NCI-H2196 (cell line): ENCODE data around the gene VIP.
A peak's percentile ranks its signal among the peaks of the same experiment; 100 is the strongest.
"Not testable (repeated sequence)": the region's sequence is repeated elsewhere in the genome, so short reads cannot be mapped to it uniquely, and the experiment has no call there.

Experiments
- DNase-seq: peaks from one replicate; lab custom pipeline; 2025; ENCODE audit not compliant: unreplicated experiment; lab: John Stamatoyannopoulos, UW

VIP gene

DNA sequence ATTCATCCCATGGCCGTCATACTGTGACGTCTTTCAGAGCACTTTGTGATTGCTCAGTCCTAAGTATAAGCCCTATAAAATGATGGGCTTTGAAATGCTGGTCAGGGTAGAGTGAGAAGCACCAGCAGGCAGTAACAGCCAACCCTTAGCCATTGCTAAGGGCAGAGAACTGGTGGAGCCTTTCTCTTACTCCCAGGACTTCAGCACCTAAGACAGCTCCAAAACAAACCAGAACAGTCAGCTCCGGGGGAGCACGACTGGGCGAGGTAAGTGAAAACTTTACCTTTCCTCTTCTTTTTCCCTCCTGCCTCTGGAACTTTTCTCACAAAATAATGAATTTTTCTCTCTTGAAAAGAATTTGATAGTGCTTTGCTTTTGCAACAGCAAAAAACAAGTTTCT lies at the start of gene VIP:
Gene VIP, plus strand, starts transcription at position 104 of the 400 bp plus-strand sequence. CDS start 1,381 bp downstream, outside the sequence.
- DNase-seq = no peak

DNA sequence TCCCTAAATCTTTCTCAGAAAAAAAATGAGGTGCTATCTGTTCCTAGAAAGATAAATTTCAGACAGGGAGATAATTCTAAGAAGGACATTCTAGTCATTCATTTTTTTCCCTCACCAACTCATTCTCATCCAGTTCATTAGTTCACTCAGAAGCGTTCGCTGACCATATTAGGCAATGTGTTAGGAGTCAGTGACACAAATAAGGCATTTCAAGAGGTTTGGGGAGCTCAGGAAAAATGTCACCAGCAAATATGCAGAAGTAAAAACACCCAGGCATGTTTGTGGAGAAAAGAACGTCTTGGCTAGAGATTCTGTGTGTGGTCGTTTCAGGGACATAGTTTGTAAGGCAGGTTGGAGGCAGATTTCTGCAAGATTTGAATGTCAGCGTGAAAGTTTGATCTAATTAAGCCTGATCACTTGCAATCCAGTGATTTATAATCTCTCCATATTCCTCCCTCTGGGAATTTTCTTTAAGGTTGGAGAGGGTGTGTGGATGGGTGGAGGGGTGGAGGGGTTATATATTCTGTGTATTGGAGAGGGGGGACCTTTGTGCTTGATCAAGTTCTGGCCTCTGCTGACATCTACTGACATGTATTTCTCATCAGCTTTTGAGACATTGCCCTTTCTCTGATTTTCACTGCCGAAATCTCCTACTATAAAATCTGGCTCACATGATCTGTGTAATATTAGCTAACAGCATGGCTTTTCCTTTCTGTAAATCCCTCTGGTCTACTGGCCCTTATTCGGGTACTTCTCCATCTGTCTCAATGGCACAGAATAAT lies 49.3 kb upstream of the VIP start:
- no peak for DNase-seq

DNA sequence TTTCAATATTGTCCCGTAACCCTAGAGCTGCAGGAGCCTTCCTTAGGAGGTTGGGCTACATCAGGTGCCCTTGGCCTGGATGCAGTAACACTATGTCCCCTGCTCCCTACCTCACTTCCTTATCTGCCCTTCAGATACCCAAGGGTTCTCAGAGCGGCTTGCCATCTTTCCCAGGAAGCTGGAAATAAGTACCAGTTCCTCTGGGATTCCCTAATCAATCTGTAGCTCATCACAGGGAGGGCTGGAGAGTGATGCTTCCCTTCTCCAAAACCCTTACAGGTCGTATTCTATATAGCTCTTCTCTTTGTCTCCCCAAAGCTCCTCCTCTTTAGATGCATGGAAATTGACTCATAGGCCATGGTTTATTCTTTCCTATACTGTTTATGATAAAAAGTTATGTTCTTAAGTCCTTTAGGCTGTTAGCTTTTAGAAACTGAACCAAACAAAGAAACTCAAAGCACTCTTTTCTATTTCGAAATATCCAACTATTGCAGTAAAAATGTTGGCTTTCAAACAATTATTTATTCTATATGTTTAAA lies 48.7 kb upstream of the VIP start:
- no peak for DNase-seq

DNA sequence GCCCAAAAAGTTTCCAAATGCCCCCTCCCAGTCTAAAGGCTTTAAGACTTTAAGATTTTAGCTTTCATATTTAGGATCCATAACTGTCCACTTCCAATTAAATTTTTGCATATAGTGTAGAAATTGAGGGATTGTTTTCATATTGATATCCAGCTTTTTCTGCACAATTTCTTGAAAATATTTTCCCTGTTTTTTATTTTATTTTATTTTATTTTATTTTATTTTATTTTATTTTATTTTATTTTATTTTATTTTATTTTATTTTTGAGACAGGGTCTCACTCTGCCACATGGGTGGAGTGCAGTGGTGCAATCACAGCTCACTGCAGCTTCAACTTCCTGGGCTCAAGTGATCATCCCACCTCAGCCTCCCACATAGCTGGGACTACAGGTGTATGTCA lies 46.8 kb upstream of the VIP start:
- not testable (repeated sequence) for DNase-seq

DNA sequence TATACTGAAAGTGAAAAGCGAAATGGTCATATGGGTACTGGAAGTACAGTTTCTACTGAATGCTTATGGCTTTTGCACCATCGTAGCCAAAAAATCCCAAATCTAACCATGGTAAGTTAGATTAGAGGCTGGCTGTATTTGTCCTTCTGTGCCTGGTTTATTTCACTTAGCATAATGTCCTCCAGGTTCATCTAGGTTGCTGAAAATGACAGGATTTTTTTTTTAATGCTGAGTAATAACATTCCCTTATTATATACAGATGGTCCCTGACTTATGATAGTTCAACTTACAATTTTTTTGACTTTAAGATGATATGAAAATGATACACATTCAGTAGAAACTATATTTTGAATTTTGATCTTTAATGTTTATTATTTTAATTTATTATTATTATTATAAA lies 45.3 kb upstream of the VIP start:
- DNase-seq = no peak

DNA sequence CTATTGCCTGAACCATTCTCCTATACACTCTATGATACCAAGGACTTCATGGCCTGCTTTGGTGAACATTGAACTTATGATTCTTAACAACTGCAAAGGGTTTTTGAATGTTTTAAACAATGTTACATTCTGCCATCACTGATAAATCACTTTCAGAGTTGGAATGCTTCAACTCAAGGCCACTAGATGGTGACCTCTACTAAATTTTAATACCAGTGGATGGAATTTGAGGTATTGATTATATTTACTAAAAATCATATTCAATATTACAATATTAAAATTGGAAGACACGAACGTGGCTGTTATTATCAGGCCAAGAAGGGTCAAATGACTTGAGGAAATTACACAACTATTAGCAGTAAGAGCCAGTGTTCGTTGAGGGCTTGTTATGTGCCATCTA lies 34.3 kb upstream of the VIP start:
- DNase-seq = no peak

DNA sequence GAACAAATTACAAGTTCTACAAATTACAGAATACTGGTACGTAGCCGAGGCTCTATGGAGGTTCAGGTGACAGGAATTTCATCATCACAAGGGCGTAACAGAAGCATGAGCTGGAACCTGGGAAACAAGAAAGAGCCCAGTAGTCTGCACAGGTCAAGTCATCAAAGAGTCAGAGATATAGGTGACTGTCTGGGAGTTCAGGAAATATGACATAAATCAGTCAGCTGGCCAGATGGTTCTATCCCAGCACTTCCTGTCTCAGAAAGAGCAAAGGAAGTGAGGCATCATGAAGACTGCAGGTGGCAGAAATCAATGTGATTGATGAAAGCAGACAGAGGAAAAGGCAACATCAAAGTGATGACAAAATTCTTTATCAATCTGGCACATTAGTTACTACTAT lies 29.6 kb upstream of the VIP start:
- no peak for DNase-seq

DNA sequence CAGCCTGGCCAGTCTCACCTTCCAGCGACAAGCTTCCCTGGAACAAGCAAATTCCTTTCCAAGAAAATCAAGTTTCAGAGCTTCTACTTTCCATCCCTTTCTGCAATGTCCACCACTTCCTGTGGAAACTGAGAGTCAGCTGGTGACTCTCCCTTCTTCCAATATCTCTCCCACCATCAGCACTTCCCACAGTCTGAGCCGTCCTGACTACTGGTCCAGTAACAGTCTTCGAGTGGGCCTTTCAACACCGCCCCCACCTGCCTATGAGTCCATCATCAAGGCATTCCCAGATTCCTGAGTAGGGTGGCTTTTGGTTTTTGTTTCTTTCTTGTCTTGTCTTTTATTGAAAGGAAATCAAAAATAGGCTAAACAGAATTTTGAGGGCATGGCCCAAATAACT lies 28.6 kb upstream of the VIP start:
- DNase-seq = no peak

DNA sequence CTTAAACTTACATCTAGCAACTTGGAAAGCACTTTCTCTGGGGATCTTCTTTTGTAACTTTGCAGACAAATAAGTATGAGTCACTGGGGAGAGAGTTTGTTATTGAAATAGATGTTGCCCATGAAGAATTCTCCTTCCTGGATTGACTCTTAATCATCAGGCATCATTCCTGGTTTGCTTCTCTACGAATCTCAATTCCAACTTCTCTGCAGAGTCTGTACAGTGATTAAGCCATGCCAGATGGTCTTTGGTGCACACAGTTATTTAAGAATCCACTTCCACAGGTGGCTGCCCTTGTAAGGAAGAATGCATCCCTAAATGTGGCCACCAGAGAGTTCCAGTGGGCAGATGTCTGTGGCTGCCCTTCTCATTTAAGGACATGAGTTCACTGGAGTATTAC lies 27.2 kb upstream of the VIP start:
- DNase-seq = no peak

DNA sequence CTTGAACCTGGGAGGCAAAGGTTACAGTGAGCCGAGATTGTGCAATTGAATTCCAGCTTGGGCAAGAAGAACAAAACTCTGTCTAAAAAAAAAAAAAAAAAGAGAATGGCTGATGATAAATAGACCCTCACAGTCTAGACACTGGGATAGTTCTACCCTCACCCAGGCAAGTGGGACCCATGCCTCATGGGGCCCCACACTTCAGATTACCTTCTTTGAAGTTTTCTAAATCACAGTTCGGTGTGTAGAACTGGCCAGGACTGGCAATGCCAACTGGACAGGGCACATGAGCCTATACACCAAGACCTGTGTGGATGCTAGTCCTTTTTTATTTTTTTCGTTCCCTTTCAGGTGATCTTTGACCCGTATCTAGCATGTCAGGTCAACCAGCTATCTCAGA lies 24.3 kb upstream of the VIP start:
- DNase-seq = no peak

DNA sequence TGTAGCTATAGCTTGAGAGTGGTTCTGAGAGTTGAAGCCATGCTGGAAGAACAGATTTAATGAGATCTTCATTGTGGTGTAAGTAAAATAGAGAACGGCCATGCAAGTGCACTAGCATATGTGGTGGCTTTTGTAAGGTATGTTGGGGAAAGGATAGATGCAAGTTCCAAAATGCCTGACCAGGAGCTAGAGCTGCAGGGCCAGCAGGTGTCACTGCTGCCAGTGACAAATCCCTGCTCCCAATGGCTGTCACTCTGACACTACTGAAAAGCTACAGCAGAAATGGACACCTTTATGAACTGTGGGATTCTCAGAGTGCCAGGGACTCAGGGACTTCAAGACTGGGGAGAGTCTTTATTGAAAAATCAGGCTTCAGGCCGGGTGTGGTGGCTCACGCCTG lies 23.1 kb upstream of the VIP start:
- no peak for DNase-seq

DNA sequence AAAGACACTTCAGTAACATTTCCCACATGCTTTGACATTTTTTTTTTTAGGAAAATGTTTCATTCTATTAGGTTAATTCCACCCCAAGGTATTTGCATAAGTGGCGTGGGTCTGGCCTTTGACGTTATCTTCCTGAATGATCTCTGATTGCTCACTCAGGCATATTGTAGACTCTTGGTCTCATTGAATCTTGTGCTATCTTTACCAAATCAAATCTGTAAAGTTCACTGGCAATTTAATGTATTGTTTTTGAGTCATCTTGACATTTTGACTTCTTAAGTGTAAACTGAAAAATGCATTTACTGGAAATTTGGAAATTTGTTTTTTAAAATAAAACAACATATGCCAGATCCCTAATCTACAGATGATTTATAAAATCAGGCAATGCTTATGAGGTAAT lies 16.0 kb upstream of the VIP start:
- no peak for DNase-seq

DNA sequence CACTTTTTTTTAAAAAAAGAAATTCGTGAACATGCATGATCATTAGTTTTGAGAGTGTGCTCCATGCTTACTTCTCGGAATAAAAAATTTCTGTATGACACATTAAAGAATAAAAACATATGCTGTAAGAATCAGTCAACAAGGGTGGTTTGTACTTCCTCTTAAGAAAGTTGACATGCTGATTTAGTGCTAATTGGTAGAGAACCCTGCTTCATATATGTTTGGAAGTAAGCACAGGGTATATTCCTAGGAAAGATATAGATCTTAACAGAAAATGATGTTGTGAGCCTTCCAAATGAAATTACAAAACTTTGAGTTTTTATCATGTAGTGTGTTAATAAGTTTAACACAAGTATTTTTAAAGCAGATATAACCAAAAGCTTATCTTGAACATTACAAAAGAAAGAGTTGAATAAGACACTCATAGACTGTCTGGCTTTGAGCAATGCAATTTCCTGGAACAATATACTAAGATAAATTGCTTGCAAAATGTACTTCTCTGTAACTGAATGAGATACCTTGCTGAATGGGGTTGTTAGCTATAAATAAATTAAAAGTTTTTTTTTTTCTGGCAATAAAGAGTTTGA lies 13.8 kb upstream of the VIP start:
- no peak for DNase-seq

DNA sequence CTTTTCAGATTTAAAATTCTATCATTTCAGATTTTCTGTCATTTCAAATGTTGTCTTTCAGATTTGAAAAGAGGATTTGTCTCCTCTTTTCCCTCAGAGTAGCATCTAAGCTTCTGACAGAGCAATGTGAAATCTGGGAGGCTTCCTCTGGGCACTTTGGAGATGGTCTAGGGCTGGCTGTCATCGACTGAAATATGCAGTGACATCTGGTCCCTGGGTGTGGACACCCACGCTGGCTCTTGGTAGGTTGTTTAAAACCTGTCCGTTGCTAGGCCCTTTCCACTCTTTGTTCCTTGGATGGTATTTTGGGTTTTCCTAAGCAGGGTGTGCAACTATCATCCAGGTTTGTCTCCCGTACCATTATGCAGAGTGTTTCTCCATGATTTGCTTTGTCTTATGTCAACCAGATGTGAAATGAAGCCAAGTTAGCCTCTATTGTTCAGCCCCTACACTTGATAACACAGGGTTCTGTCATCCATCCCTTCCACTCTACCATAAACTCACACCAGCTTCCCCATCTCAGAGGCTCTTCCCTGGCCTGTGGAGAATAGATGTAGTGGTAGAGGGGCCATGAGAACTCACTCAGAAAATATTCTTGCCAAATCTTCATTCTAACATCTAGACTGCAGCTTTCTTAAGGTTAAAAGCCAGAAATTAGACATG lies 5.0 kb upstream of the VIP start:
- no peak for DNase-seq

DNA sequence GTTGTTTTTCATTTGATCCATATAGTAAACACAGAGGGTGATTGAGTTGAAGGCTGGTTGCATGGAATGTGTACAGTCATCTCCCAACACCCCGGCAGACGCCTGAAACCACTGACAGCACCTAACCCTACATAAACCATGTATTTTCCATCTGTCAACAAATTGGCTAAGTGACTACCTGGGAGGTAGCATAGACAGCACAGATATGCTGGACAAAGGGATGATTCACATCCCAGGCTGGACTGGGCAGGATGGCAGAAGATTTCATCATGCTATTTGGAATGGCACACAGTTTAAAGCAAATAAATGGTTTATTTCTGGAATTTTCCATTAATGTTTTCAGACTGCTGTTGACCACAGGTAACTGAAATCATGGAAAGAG lies 4.4 kb upstream of the VIP start:
- no peak for DNase-seq

DNA sequence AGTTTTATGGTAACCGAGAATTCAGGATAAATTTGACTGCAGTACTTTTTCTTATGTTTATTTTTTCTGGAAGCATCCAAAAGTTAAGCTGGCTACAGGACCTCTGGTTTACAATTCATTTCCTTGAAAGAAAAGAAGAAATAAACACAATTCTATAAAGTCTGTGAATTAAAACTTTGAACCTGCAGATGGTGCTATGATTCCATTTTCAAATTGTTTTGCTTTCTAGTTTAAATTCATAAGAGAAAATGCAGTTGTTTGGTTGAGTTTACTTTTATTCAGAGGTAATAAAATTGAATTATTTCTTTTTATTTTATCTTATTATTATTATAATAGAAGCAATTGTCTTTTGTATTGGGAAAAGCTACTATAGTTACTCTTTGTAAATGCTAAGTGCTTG lies 1.8 kb upstream of the VIP start:
- DNase-seq = peak; percentile 0

DNA sequence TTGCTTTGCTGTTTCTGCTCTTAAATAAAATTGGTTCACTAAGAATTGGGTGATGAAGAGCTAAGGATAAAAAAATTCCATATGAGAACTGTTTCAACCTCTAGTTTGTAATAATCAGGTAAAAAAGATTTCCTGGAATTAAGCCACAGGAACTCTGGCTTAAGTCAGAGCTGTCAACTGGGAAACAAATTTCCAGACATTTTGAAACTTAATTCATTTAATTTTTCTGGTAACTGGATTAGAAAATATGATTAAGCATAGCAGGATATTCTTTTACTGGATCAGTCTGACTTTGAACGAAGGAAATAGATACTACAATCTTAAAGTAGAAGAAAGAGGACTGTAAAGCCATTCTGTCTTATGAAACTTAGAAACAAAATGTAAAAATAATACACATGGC lies 1.3 kb upstream of the VIP start:
- DNase-seq = no peak

DNA sequence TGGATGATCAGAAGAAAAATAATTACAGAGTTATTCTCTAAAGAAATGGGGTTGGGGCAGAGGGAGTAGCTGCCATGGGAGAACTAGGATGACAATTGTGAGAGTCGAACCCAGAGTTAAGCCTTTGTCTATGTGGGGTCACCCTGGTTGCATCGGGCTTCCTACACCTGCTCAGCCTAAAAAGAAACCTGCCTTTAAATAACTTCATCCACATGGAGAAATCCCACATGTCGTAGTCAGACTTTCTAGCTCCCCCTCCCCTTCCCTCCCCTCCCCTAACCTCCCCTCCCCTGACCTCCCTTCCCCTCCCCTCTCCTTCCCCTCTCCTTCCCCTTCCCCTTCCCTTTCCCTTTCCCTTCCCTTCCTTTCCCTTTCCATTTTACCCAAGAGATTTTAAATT lies 14.7 kb downstream of the VIP start:
- DNase-seq = no peak

DNA sequence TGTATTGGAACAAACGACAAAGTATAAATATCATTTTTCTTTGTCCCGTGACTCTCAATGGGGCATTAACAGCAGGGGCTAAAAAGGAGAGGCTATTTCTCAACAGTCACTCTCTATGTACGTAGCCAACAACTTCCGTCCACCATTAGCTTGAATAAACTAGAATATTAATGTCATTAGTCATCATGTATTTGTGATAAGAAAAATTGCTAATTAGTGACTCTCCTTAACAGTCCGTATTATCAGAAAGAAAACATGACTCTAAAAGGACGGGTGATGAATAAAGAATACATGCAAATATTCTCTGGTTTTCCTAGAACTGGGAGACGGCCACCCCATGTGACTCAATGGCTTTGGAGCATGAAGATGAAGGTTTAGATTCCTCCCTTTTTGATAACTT lies 18.6 kb downstream of the VIP start:
- DNase-seq = no peak

DNA sequence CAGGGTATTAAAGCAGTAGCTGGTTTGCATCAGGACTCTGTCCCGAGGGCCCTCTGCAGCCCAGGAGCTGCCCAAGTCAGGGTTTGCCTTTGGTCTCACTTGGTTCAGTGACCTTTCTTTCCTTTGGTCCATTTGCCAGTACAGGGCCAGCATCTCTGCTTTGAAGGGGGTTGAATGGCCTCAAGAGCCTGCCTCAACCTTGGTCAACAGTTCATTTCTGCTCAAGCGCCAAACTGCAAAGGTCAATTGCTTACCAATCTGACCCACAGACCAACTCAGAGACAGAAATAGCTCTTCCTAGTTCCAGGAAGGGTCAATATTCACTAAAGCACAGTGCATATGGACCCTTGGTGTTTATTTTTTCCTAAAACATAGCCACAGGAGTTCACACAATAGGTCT lies 19.4 kb downstream of the VIP start:
- DNase-seq = no peak

DNA sequence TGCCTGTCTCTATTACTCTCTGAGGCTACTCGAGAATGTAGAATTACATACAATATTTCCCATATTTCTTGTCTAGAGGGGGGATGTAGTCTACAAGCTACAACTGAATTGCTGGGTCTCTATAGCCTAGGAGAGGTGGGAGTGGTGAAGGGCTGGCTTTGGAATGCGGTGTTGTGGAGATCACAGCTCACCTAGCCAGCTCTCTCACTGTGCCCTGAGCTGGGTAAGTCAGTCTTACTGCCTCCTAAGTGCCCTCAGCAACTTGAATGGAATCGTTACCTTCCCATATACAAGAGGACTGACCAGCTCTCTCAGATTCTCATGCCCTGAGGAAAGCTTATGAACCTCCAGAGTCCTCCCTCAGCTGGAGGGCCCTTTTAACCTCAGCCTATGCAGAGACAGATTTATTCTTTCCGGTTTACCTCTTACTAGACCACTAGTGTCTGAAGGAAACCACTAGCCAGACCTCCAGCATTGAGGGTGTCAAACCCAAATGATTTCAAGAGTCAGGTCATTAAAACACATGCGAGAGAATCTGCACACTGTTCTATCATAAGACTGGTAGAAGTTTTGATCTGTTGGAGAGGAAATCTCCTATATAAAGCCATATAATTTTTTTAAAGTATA lies 20.6 kb downstream of the VIP start:
- DNase-seq = no peak

DNA sequence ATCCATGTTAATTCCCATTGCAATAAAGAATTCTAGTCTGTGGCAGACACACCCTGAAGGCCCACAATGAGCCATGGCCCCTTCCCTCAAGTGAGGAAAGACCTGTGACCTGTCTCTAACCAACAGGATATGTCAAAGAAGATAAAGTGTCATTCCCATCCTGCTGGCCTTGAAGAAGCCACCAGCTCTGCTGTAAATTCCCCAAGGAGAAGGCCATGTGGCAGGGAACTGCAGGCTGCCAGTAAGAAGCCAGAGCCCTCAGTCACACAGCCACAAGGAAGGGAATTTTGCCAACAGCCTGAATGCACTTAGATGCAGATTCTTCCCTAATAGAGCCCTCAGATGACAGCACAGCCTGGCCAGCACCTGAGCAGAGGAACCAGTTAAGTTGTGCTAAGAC lies 24.8 kb downstream of the VIP start:
- no peak for DNase-seq
